Measurements from ENCODE around the gene NMUR2. TPM values are rescaled to one million over a fixed set of nuclear protein-coding genes. Genes with fewer than 3 reads are reported as not detected.

Gene NMUR2, protein sequence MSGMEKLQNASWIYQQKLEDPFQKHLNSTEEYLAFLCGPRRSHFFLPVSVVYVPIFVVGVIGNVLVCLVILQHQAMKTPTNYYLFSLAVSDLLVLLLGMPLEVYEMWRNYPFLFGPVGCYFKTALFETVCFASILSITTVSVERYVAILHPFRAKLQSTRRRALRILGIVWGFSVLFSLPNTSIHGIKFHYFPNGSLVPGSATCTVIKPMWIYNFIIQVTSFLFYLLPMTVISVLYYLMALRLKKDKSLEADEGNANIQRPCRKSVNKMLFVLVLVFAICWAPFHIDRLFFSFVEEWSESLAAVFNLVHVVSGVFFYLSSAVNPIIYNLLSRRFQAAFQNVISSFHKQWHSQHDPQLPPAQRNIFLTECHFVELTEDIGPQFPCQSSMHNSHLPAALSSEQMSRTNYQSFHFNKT
- not detected in 2 replicates for total RNA-seq (2014; rRNA removed; shearing (Covaris generic))

GRCh38 chr5:152405145-152405544 is at the start of gene NMUR2:
Gene NMUR2 (minus strand): TSS chr5:152405279. CDS start chr5:152405113, 166 bp downstream.
- peak; percentile 5 for DNase-seq (ENCODE audit: low spot score)

- no peak for DNase-seq (ENCODE audit: low spot score)
Observed at GRCh38 chr5:152443935-152444334, 38.9 kb upstream of the NMUR2 start.

DNA sequence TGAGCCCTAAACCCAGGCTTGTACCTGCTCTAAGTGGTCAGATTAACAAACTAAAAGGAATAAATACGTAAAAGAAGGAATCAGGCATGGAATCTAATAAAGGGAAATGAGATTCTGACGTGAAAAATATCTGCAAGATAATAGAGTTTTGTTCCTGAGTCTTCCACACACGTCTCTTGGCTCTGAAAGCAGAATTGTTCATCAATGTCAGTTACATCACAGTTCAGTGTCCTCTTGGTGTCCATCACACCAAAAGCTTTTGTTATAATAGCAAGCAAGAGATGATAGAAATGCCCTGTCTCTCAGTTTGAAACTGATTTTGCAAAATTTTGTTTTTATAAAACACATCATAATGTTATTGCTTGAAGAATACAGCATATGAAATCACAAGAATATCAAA is 34.7 kb upstream of the NMUR2 start:
- DNase-seq (ENCODE audit: low spot score), result no peak

DNA sequence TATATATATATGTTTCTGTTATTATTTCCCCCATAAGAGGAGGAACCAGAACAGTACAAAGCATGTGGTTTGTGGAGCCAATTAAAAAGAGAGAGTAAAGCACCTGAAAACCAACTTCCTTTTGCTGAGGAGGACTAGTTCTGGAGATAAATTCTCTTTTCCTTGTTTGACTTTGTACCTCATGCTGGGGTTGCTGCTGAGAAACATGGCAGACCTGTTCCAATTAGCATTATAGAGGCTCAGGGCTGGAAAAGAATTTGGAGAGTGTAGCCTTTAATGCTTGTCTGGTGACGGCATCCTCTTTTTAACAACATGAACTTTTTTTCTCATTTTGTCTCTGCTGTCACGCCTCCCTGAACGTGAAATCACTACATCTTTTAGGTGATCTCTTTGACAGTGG is 32.8 kb upstream of the NMUR2 start:
- no peak for DNase-seq (ENCODE audit: low spot score)

- no peak for DNase-seq (ENCODE audit: low spot score)
Observed at GRCh38 chr5:152427721-152428120, 22.6 kb upstream of the NMUR2 start.

DNA sequence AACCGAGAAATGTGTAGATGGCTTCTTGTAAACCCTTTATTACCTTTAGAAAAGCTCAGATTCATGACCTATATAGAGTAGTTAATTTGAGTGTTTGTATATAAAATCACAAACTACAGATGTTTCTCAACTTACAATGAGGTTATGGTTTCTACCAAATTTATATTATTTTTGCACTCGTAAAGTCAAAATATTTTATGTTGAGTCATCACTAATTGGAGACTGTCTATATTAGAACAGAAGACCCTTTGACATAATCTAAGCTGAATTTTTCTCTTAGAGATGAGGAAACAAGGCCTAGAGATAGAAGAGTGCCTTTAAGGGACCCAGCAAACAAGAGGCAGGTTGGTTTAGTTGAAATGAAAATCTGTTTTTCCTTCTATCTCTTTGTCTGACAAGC is 20.0 kb upstream of the NMUR2 start:
- DNase-seq (ENCODE audit: low spot score), result no peak

DNA sequence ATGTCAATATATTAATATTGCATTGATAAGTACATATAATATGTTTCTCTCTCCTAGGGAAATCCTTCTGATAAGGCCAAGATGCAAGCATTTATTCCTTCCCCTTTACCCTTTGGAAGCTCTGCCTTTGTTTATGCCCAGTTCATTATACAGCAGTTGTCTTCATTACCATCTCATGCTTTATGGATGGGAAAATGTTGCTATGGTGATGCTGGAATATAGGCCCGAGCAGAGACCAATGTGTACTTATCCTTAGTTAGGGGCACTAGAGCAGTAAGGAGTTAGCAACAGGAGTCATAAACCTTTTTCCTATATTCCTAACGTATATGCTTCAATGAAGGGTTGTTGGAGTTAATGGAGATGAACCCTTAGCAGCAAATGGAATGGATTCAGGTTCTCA is 19.4 kb upstream of the NMUR2 start:
- DNase-seq (ENCODE audit: low spot score), result no peak

DNA sequence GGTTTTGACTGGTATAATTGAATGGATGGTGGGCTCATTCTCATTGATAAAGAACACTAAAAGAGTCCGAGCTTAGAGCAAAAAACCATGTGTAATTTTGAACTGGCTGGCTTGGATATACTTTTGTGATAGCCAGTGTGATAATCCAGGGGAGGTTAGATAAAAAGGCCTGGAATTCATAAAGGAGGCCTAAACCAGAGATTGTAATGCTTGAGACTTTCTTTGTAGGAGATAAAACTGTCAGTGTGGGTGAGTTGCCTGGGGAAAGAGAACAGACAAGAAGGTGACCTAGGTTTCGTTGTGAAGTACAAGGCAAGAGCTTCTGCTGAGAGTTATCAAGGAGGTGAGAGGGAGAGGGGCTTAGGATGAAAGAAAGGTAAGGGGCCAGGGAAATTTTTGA is 17.0 kb upstream of the NMUR2 start:
- no peak for DNase-seq (ENCODE audit: low spot score)

DNA sequence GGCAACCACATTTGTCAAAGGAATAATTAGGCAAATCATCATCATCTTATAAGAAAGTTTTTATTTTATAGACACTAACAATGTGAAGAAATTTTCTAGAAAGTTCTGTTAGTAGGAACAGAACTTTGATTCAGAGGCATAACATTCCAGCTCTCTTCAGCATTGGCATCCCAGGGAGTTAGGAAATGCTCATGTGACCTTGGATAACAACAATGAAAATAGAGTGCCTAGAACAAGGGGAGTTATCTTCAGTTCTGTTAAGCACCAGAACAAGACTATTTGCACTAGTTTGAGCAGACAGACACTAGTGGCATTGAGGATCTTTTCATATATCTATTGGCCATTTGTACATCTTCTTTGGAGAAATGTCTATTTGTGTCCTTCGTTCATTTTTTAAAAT is 7.0 kb upstream of the NMUR2 start:
- no peak for DNase-seq (ENCODE audit: low spot score)

GRCh38 chr5:152406082-152406481 is 1.0 kb upstream of the NMUR2 start:
- no peak for DNase-seq (ENCODE audit: low spot score)

DNA sequence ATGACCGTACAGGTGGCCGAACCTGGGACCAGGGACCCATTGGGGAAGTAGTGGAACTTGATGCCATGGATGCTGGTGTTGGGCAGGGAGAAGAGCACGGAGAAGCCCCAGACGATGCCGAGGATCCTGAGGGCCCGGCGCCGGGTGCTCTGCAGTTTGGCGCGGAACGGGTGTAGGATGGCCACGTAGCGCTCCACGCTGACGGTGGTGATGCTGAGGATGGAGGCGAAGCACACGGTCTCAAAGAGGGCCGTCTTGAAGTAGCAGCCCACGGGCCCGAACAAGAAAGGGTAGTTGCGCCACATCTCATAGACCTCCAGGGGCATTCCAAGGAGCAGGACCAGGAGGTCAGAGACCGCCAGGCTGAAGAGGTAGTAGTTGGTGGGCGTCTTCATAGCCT is 585 bp downstream of the NMUR2 start:
- no peak for DNase-seq (ENCODE audit: low spot score)

DNA sequence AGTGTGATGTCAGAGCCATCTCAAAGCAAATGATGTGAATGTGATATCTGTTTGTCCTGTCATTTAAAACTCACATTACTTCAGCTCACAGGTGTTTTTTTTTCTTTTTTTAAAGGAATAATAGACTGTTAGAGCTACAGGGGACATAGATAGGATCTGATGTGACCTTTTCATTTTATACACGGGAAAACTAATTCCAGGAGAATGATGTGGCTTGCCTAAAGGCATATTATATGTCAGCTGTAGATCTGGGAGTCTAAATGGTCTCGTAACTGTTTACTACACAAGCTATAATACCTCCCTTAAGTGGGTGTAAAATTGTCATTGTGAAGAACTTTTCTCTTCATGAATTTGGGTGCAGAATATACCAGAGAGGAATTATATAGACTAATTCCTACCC is 2.0 kb downstream of the NMUR2 start:
- no peak for DNase-seq (ENCODE audit: low spot score)

- DNase-seq (ENCODE audit: low spot score), result no peak
Observed at GRCh38 chr5:152400846-152401245, 4.2 kb downstream of the NMUR2 start.

- DNase-seq (ENCODE audit: low spot score), result no peak
Observed at GRCh38 chr5:152397581-152397980, 7.5 kb downstream of the NMUR2 start.

GRCh38 chr5:152393441-152393840 is 11.6 kb downstream of the NMUR2 start:
- no peak for DNase-seq (ENCODE audit: low spot score)

GRCh38 chr5:152389208-152389849 is 15.8 kb downstream of the NMUR2 start:
- peak; percentile 18 for DNase-seq (ENCODE audit: low spot score)

GRCh38 chr5:152388610-152389009 is 16.5 kb downstream of the NMUR2 start:
- no peak for DNase-seq (ENCODE audit: low spot score)

DNA sequence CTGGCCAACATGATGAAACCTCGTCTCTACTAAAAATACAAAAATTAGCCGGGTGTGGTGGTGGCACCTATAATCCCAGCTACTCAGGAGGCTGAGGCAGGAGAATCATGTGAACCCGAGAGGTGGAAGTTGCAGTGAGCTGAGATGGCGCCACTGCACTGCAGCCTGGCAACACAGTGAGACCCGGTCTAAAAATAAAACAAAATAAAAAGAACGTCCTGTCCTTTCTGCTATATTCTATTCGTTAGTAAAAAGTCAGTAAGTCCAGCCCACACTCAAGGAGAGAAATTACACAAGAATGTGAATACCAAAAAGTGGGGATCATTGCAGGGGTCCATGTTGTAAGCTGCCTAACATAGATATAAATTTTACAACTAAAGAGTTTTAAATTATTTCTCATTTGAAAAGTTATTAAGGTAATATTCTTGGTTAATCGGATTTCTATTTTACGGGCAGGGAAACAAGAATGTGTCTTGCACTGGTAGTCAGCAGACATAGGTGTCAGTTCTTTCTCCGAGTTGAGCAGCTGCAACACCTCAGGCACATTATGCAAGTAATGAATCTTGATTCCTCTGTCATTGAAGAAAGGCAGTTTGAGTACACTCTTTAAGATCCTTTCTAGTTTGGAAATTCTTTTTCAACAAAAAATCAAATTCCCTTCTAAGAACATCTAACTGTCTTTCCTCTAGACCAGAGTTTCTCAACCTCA is 24.5 kb downstream of the NMUR2 start:
- DNase-seq (ENCODE audit: low spot score), result no peak

GRCh38 chr5:152379331-152379730 is 25.7 kb downstream of the NMUR2 start:
- DNase-seq (ENCODE audit: low spot score), result no peak

DNA sequence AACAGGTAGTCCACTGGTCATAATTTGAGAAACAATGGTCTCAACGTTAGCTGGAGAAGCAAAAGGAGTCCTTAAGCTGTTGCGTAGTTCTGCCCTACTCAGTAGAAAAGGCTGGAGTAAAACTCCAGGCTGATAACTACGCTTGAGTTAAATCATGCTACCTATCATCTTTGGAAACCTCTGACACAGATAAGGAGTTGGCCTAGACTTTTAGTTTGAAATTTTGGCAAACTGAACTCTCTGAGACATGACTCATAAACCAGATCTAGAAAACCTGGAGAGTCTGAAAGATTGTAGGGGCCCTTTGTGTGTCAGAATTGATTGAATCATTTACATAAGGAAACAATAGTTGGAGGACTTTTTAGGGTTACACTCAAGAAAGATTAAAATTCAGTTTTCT is 26.3 kb downstream of the NMUR2 start:
- peak; percentile 31 for DNase-seq (ENCODE audit: low spot score)

- no peak for DNase-seq (ENCODE audit: low spot score)
Observed at GRCh38 chr5:152376886-152377285, 28.2 kb downstream of the NMUR2 start.

DNA sequence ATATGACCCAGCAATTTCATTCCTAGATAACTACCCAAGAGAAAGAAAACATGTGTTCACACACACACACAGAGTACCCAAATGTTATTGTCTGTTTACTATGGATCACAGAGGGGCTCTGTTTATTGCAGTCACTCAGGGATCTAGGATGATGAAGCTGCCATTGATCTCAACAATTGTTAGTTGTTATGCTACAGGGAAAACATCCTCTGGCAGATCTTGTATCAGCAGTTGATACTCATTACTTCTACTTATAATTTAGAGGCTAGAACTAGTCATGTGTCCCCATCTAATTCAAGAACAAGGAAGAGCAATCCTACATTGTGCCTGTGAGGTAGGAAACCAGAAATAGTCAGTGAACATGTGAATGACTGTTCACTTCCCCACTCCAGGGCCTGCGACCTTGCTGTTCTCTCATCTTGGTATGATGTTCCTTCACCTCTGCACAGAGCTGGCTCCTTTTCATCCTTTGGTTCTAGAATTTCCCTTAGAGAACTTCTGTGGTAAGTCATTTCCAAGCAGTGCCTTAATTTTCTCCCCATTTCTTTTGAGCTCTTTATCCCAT is 30.3 kb downstream of the NMUR2 start:
- DNase-seq (ENCODE audit: low spot score), result no peak
